GM18907 (cell line): ENCODE data around the gene IER3.

Source experiments
- ATAC-seq: cut with Tn5 transposase; IDR thresholded peaks from one replicate; pipeline ENCODE4 v1.9.1; 2021; ENCODE audit warnings: mild to moderate bottlenecking, moderate library complexity; ENCODE audit not compliant: unreplicated experiment

IER3 gene

GRCh38 chr6:30709101-30709868 lies 35.1 kb downstream of the IER3 start:
- ATAC-seq: no peak

GRCh38 chr6:30707281-30707850 lies 37.0 kb downstream of the IER3 start:
- ATAC-seq: no peak

- no peak for ATAC-seq
Observed at GRCh38 chr6:30705620-30706019, 38.7 kb downstream of the IER3 start.

- ATAC-seq: no peak
Observed at GRCh38 chr6:30703821-30704220, 40.5 kb downstream of the IER3 start.

- no peak for ATAC-seq
Observed at GRCh38 chr6:30703011-30703410, 41.3 kb downstream of the IER3 start.

GRCh38 chr6:30700340-30700739 lies 44.0 kb downstream of the IER3 start:
- no peak for ATAC-seq

- no peak for ATAC-seq
Observed at GRCh38 chr6:30696432-30696831, 47.9 kb downstream of the IER3 start.
